GM21447 (cell line): Measurements from ENCODE around the gene BMP6.
A peak's percentile ranks its signal among the peaks of the same experiment; 100 is the strongest.
"Not testable (repeated sequence)": the region's sequence is repeated elsewhere in the genome, so short reads cannot be mapped to it uniquely, and the experiment has no call there.

Experiments
- ATAC-seq: cut with Tn5 transposase; IDR thresholded peaks from one replicate; pipeline ENCODE4 v1.9.1; 2021; ENCODE audit not compliant: unreplicated experiment

The BMP6 gene

GRCh38 chr6:7881765-7882500 lies 156.0 kb downstream of the BMP6 start:
- ATAC-seq = no peak

DNA sequence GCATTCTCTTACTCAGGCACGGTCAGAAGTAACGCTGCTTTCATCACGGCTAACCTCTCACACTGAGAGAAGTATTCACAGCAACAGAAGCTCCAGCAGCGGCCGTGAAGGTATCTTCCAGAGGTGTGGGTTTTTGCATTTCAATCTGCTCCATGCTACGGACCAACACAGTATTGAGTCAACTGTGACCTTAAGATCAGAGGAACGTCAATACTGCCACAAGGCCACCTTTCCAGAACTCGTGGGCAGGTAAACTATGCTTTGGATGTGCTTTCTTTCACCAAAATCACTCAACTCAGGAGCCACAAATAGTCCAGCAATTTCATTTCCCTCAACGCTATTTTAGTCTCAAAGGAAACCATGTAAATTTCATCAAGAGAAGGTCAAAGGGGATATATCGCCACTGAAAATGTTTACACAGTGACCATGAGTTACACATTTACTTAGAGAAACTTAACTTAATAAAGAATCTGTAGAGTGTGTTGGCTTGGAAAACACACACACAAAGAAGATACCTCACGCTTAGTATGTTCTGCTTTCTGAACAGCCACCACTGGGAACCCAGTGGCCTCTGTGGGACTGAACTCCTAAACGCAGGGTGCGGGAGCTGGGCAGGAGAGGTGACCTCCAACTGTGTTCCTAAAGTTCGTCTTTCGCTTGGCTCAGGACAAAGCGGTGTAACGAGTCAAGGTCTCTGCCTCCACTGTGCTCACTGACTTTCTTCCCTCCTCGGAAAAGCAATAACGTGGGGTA lies 156.8 kb downstream of the BMP6 start:
- ATAC-seq = no peak

GRCh38 chr6:7883381-7883780 lies 157.5 kb downstream of the BMP6 start:
- no peak for ATAC-seq

DNA sequence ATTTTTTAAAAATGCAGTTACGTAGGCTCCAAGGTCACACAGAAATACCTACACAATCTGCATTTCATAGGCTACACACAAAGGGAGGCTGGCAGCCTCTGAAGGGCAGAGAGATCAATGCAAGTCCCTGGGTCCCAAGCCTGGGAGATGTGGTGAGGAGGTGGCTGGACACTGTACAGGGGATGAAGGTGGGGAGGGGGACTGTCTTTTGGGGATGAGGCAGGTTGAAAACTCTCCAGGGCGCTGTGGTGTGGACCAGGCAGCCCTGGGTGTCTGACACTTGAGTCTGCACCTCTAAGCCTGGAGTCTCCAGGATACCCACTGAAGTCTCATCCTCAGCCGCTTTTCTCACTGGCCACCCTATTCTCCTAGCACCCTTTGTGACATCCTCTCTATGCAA lies 160.2 kb downstream of the BMP6 start:
- ATAC-seq = no peak

DNA sequence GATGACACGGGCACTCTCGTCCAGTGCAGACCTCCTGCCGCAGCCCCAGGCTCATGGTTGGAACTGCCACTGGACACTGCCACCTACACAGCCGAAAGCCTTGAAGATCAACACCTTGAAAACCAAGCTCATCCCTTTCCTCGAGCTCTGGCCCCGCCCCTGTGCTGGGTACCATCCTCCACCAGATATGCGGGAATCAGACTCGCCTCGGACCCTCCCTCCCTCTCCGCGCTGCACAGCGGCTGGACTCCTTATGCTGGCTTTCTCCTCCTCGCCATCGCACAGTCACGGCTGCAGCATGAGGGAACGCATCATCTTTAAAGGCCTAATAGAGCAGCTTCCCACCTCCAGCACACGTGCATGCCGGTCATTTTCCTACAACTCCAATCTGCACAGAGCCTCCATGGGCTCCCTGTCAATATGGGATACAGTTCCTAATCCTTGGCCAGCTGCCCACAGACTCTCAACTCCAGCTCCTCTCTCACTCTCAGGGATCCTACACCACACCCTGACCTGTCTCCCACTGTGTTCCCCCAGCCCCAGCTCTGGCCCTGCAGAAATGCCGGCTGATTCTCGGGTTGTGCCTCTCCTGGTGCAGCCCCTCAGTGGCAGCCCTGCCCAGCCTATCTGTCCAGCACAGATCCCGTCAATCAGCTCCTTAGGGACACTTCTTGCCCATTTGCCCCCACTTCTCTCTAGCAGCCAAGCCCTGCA lies 161.5 kb downstream of the BMP6 start:
- ATAC-seq = no peak

DNA sequence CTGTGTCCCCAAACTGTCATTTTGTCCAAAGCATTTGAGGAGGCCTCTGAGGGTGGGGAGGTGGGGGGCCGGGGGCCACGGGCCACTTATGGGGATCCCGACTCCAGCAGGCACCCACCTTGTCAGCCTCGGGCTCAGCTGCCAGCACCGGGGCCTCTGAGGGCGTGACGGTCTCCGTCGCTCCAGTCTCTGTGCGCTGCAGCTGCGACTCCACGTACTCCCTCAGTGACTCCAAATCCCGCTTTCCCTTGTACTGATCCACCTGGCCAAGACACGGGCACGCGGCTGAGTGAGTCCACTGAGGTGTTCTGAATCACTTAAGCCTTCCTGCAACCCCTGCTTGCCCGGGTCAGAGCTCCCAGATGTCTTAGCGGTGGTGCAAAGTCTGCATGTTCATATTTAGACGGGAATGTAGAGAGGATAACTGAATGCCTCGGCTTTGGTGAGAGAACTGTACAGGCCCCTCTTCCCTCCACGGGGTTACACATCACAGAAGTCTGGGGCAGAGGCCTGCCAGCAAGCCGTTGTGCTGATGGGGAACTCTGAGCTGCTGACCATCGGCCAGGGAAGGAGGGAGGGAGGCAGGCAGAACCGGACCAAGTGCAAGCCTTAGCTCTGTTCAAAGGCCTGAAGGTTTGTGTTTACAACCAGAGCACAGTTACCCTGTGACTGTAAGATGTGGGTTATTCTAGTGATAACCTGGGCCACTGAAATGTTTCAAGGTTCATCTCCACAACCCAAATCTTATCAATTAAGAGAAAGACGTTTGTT lies 162.9 kb downstream of the BMP6 start:
- ATAC-seq = no peak

DNA sequence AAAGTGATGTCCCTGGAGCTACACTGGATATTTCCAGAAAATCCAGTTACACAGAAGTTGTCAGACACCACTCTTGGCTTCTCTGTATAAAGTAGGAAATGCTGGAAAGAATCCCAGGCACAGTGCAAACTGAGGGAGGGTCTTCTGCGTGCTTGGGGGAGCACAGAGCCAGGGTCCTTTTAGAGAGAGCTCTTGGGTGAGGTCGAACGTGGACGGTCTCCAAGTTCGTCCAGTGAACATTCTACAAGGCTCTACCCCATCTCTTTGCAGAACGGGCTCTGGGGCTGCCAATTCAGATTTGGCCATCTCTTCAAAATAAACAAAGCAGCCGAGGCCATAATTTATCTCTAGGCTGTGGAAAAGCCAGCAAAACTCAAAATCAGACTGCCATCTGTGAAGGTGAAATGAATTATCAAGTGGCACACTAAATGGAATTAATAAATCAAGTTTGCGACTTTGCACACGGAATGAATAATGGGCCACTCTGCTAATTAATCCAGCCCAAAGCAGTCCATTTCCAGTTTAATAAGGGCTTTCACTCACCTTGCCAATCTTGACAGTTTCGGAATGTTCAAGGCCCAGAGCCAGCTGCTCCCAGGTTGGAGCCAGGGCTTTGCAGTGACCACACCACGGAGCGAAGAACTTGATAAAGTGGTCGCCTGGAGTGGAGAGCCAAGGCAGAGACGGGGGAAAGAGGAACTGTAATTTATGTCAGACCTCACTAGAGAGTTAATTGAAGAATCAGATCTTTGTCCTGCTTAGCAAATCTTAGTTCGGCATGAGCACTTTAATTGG lies 165.4 kb downstream of the BMP6 start:
- ATAC-seq = no peak

DNA sequence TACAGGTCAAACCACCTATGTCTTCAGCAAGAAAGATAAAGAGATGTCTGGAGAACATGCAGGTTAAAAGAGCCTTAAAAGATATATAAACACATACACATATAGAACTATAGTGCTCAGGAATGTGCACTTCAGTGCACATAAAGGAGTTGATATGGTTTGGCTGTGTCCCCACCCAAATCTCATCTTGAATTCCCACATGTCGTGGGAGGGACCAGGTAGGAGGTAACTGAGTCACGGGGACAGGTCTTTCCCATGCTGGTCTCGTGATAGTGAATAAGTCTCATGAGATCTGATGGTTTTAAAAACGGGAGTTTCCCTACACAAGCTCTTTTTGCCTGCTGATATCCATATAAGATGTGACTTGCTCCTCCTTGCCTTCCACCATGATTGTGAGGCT lies 166.5 kb downstream of the BMP6 start:
- ATAC-seq = not testable (repeated sequence)

DNA sequence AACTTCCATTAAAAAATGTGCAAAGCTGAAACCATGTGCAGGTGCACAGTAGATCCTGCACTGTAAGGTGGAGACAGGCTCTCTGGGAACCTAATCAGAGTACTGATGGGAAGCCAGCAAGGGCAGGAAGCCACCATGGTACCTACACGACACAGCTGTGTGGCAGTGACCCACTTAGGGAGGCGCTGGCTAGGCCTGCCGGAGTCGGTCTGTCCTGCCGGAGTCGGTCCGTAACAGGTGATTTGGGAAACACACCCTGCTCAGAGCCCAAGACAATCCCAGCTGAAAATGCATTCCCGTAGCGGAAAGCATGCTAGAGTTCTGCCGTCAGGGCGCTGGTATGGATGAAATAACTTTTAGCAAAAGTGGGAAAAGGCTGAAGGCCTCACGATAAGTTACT lies 167.4 kb downstream of the BMP6 start:
- ATAC-seq = no peak

- ATAC-seq = no peak
These were observed 168.6 kb downstream of the BMP6 start for GRCh38 chr6:7894262-7895124.

DNA sequence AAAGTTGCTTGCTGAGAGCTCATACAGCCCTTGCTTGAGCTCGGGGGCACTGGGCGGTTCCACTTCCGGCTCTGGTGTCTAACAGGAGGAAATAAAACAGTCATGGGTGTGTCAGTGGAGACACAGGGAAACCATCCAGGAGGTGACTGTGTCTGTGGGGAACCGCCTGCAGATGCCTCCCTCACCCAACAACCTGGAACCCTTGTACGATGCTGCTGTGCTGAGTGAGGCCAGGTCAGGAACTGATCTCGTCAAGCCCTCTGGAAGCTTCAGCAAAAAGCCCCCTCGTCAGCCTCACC lies 169.2 kb downstream of the BMP6 start:
- no peak for ATAC-seq

DNA sequence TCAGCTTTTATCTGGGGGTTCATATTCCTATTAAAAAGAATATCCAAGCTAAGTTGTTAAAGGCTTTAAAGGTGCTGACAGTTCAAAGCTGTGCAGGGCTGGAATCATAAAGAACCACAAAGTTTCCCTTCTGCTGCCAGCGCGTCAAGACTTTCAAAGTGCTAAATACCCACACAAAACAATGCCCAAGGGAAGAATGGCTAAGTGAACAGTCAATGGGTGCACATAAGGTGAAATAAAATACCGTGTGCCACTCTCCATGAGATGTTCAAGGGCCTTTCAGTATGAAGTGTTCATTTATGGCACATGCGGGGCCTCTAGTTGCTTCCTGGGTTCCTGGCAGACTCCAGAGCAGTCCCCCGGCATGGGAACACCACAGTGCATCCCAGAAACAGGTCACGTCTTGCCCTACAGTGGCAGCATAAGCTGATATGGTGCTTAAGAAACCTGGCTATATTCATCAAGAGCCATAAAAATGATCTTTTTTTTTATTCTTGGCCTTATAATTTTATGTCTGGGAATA lies 170.6 kb downstream of the BMP6 start:
- ATAC-seq = no peak

DNA sequence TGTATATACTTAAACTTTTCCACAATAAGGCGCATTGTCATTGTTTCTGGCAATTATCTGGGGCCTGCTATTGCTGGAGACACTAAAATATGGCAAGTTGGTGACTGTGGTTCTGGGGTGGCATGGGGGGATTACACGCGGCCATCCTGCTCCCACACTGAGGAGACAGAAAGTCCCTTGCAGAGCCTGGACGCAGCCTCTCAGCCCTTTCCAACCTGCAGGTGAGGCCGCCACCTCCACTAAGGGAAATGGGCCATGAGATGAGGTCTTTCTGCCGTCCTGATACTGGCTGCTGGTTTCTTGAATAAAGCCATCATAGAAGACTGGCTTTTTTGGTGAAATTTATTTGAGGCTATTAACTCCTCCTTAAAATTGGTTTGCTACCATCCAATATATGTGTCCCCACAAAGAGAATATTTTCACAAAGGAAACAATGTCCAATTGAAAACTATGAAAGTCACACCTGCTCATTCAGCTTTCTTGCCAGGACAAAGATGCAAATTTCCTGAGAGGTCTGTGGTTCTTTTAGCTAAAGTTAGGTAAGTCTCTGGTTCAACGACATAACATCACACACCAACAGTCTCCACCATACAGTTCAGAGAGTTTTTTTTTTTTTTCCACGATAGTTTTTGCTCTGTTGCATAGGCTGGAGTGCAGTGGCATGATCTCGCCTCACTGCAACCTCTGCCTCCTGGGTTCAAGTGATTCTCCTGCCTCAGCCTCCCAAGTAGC lies 171.7 kb downstream of the BMP6 start:
- peak; percentile 75 for ATAC-seq

DNA sequence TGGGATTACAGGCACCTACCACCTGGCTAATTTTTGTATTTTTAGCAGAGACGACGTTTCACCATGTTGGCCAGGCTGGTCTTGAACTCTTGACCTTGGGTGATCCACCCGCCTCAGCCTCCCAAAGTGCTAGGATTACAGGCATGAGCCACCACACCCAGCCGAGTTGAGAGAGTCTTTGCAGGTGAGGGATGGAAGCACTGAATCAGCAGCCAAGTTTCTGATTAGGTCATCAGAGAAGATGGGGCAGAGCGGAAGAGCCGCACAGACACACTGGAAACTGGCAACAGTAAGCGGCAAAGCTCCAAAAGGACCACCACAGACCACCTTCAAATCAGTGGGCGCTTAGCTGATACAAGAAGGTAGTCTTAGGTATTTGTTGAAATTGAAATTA lies 172.3 kb downstream of the BMP6 start:
- not testable (repeated sequence) for ATAC-seq

DNA sequence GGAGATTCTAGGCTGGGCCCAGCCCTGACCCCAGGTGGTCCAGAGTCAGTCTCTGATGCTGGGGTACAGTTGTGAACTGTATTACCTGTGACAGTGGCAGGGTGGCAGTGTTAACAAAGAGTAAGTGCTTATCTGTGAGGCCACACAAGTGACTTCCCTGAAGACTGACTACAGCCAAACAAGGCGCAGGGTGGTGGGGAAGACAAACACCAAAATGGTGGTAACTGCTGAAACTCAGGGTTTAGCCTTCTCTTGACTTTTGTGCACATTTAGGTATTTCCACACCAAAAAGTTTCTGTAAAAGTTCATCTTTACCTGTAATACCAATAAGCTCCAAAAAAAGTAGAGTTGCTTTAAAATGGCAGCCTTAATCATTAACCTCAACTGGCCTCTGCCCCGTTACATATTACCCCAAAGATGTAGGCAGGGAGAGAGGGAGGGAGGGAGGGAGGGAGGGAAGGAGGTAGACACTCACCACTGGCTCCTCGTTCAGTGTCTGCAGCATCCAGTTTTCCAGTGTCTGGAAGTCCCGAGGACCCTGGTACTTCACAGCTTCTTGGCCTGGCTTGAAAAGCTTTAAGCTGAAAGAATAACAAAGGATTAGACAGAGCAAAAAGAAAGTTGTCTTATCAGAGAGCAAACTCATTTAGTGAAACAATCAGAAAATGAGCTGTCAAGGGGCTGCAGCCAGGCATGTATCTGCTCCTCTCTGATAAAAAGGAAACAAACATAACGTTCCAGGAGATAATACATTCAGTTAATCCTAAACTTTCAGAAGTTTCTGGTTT lies 173.4 kb downstream of the BMP6 start:
- no peak for ATAC-seq

DNA sequence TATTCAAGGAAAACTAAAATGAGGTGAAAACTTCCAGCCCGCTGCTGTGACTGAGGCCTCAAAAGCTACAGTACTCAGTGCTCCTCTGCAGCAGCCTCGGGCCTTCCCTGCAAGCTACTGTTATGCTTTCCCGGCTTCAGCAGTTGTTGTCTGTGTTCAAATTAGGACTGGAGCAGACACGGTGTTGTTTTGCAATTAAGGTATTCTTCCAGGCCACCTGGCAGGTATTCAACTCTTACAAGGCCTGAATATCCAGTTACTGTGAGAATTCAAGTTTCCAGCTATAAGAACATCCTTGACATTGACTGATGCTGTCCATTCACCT lies 174.0 kb downstream of the BMP6 start:
- ATAC-seq = no peak

- ATAC-seq = no peak
These were observed 174.7 kb downstream of the BMP6 start for GRCh38 chr6:7900621-7901020.

GRCh38 chr6:7901056-7901455 lies 175.2 kb downstream of the BMP6 start:
- no peak for ATAC-seq
